Measurements from ENCODE around the gene MYCBP2.
"Not testable (repeated sequence)": the region's sequence is repeated elsewhere in the genome, so short reads cannot be mapped to it uniquely, and the experiment has no call there.

The MYCBP2 gene

GRCh38 chr13:77198995-77199394 is 127.9 kb downstream of the MYCBP2 start:
- DNase-seq (ENCODE audit: low read depth in 2 of 2) = not testable (repeated sequence)

- DNase-seq (ENCODE audit: low read depth in 2 of 2) = no peak
Measured at GRCh38 chr13:77196052-77196618, 130.8 kb downstream of the MYCBP2 start.

- no peak for DNase-seq (ENCODE audit: low read depth in 2 of 2)
Measured at GRCh38 chr13:77190349-77190958, 136.4 kb downstream of the MYCBP2 start.

- DNase-seq (ENCODE audit: low read depth in 2 of 2) = no peak
Measured at GRCh38 chr13:77185721-77186120, 141.2 kb downstream of the MYCBP2 start.

GRCh38 chr13:77184455-77184854 is 142.4 kb downstream of the MYCBP2 start:
- DNase-seq (ENCODE audit: low read depth in 2 of 2) = no peak

- DNase-seq (ENCODE audit: low read depth in 2 of 2) = no peak
Measured at GRCh38 chr13:77180011-77180410, 146.9 kb downstream of the MYCBP2 start.

GRCh38 chr13:77177646-77178045 is 149.2 kb downstream of the MYCBP2 start:
- DNase-seq (ENCODE audit: low read depth in 2 of 2) = no peak

GRCh38 chr13:77176350-77176749 is 150.5 kb downstream of the MYCBP2 start:
- DNase-seq (ENCODE audit: low read depth in 2 of 2) = no peak

- DNase-seq (ENCODE audit: low read depth in 2 of 2) = no peak
Measured at GRCh38 chr13:77172650-77173049, 154.2 kb downstream of the MYCBP2 start.

- DNase-seq (ENCODE audit: low read depth in 2 of 2) = no peak
Measured at GRCh38 chr13:77171451-77171850, 155.4 kb downstream of the MYCBP2 start.

- no peak for DNase-seq (ENCODE audit: low read depth in 2 of 2)
Measured at GRCh38 chr13:77168237-77168636, 158.7 kb downstream of the MYCBP2 start.

- DNase-seq (ENCODE audit: low read depth in 2 of 2) = no peak
Measured at GRCh38 chr13:77150651-77151050, 176.2 kb downstream of the MYCBP2 start.

GRCh38 chr13:77143431-77143830 is 183.5 kb downstream of the MYCBP2 start:
- no peak for DNase-seq (ENCODE audit: low read depth in 2 of 2)

- no peak for DNase-seq (ENCODE audit: low read depth in 2 of 2)
Measured at GRCh38 chr13:77139306-77139705, 187.6 kb downstream of the MYCBP2 start.

GRCh38 chr13:77138813-77139212 is 188.1 kb downstream of the MYCBP2 start:
- DNase-seq (ENCODE audit: low read depth in 2 of 2) = no peak

GRCh38 chr13:77136902-77137420 is 189.9 kb downstream of the MYCBP2 start:
- DNase-seq (ENCODE audit: low read depth in 2 of 2) = no peak

- no peak for DNase-seq (ENCODE audit: low read depth in 2 of 2)
Measured at GRCh38 chr13:77124423-77124822, 202.5 kb downstream of the MYCBP2 start.

- no peak for DNase-seq (ENCODE audit: low read depth in 2 of 2)
Measured at GRCh38 chr13:77118134-77118533, 208.8 kb downstream of the MYCBP2 start.

- DNase-seq (ENCODE audit: low read depth in 2 of 2) = no peak
Measured at GRCh38 chr13:77114271-77114670, 212.6 kb downstream of the MYCBP2 start.

GRCh38 chr13:77113496-77113895 is 213.4 kb downstream of the MYCBP2 start:
- no peak for DNase-seq (ENCODE audit: low read depth in 2 of 2)

- DNase-seq (ENCODE audit: low read depth in 2 of 2) = no peak
Measured at GRCh38 chr13:77105051-77105450, 221.8 kb downstream of the MYCBP2 start.

- no peak for DNase-seq (ENCODE audit: low read depth in 2 of 2)
Measured at GRCh38 chr13:77099415-77099814, 227.5 kb downstream of the MYCBP2 start.

- DNase-seq (ENCODE audit: low read depth in 2 of 2) = no peak
Measured at GRCh38 chr13:77095288-77095687, 231.6 kb downstream of the MYCBP2 start.

GRCh38 chr13:77094773-77095172 is 232.1 kb downstream of the MYCBP2 start:
- DNase-seq (ENCODE audit: low read depth in 2 of 2) = no peak
